UCSD-AML1 (cell line): ENCODE data around the gene TMEM269.
A peak's percentile ranks its signal among the peaks of the same experiment; 100 is the strongest.
"Not testable (repeated sequence)": the region's sequence is repeated elsewhere in the genome, so short reads cannot be mapped to it uniquely, and the experiment has no call there.

Experiments used
- DNase-seq: peaks from one replicate; lab custom pipeline; 2025; ENCODE audit not compliant: unreplicated experiment; lab: John Stamatoyannopoulos, UW

Gene TMEM269

DNA sequence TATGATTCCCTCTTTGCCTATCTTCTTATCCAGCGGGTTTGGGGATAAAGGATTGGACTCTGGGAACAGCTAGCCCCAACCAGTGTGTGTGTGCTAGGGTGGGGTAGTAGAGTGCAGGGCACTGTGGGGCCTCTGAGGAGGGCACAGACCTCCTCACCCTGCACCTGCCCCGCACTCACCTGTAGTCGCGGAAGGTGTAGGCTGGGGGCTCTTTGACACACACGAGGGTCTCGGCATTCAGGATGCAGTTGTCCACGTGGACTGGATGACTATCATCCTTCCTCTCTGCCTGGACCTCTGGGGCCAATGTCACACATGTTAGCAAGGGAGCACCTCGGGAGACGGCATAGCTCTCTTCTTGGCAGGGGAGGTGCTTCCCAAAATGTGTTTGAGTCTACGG lies 36.8 kb upstream of the TMEM269 start:
- DNase-seq = no peak

DNA sequence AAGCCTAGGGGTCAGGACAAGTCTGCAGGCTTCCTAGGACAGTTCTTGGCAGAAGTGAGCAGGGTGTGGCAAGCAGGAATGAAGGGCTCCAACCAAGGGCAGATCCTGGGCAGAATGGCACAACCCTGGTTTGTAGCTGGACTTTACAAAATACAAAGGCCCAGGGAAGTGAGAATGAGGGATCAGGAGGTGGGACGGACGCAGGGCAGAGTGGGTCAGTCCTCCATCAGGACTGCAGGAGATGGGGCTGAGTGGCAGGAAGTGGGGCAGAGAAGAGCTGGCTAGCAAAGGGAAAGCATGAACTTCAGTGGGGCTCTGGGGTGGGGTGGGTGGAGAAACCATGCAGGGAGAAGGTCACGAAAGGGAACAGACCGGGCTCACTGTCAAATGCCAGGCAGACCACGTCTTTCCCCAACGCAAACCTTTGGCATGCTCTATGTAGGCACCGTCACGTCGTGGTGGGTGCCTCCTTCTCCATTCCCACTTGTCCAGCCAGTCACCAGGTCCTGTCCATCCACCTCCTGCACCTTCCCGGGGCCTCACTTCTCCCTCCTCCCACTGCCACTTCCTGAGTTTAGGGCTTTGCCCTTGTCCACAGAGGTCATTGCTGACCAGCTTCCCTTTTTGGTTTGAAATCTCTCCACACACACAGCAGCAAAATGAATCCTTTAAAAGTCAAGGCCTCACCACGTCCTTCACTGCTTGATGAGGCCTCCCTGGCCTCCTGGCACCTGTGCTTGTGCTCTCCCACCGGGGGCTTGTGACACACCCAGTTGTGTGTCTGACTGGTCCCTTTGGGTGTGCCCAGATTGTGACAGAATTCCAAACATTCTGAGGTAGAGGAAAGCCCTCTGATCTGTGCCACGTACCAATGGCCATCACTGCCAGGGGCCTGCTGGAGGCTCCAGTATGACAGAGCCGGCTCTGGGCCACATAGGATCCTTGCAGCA lies 36.1 kb upstream of the TMEM269 start:
- DNase-seq = no peak

DNA sequence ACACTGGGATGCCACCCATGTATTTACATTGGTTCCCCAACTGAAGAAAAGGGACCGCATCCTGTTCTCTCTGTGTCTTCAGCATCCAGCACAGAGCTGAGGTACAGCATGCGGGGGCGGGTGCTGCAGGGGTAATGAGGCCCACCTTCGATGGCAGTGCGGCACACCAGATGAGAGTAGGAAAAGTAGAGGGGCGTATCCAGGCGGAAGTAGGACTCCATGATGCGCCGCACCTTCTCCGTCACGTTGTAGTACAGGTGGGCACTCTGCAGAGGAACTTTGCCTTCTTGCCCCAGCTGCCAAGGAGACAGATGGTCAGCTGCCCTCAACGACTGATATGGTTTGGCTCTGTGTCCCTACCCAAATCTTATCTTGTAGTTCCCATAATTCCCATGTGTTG lies 34.8 kb upstream of the TMEM269 start:
- DNase-seq = no peak

DNA sequence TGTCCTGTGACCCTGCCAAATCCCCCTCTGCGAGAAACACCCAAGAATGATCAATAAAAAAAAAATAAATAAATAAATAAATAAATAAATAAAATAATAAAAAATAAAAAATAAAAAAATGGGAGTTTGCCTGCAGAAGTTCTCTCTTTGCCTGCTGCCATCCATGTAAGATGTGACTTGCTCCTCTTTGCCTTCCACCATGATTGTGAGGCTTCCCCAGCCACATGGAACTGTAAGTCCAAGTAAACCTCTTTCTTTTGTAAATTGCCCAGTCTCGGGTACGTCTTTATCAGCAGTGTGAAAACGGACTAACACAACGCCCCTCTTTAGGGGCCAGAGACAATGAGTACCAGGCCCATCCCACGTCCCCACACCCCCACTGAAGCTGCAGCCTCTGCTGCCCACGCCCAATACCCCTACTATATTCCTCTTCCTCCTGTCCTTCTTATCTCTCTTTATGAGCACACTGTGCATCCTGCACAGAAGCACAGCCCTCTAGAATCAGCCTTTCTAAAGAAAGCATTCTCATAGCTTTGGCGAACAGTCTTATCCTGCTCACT lies 33.2 kb upstream of the TMEM269 start:
- not testable (repeated sequence) for DNase-seq

DNA sequence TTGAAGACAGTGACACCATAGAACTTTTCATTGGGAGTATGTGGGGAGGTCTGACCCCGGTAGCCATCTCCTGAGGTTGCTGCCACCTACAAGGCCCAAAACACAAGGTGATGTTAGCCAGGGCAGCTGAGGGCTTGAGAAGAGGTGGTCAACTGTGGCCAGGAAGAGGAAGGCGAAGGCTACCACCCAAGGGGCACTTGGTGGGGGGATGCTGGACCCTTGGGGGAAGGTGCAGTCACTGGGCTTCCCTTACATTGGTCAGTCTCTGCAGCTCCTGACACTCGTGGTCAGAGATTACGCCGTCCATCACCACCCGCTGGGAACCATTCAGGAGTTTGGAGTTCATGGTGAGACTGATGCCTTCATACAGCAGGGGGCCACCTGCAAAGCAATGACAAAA lies 32.5 kb upstream of the TMEM269 start:
- DNase-seq = no peak

DNA sequence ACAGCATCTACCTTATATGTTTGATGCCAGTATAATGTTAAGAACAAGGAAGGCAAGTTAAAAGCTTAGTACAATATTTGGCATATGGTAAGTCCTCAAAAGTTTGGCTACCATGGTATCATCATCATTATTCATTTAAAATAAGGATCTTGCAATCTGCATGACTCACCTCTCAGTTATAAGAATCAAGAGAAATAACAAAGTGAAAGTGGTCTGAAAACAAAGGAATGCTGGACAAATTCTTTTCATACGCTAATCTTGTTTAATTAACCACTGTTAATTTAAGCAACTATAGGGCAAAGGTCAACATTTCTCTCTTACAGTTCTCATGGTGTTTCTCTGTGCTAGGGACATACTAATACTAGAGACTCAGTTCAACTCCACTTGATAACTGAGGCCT lies 31.7 kb upstream of the TMEM269 start:
- no peak for DNase-seq

DNA sequence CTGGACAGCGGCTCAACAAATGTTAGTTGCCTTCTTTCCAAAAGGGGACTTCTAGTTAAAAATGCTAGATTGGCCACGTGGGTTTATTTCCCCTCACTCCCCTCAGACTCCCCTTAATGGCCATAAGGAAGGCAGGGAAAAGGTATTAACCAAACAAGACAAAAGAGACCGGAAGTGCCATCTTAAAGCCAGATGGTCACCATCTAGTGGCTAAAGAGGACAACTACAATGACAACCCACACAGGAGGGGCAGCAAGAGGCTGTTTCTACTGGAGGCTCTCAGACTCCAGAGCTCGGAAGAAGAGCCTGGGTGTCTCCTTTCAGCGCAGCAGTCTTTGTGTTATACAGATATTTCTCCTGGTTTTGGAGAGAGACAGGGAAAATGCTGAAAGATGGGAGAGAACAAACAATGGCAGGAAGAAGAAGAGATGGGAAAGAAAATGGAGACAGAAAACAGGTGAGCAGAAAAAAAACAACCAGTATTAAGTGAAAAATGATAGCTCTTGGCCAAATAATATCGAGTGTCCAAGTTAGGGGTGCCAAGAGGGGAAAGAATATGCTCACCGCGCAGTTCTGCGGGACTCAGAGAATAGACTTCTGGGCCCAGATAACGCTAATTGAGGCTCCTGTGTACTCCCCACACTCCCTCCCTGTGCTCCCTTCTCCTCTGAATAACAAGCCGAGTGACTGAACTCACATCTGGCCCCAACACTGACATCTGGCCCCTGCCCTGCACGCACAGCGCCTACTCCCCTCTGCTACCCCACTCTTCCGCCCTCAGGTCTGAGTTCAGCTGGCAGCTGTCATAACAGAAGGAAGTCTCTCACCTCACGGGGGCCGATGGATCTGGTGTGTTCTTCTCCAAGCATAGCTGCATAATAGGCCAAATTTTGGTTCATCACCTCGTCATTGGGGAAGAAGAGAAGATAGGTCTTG lies 27.6 kb upstream of the TMEM269 start:
- DNase-seq = no peak

DNA sequence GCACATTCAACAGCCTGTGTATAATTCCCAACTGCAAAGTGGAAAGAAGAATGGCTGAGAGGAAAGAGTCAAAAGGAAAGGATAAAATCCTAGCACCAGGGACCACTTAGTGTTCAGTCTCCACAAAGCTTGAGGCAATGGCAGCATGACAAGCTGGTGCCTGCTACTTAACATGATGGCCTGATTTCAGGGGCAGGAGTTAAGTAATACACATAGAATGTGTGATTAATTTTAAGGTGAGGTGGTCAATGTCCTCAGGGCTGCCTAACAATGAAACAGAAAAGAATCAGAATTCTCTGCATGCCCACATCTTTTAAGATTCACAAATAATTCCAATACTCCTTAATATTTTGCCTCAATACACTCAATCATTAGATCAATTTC lies 26.9 kb upstream of the TMEM269 start:
- DNase-seq = no peak

DNA sequence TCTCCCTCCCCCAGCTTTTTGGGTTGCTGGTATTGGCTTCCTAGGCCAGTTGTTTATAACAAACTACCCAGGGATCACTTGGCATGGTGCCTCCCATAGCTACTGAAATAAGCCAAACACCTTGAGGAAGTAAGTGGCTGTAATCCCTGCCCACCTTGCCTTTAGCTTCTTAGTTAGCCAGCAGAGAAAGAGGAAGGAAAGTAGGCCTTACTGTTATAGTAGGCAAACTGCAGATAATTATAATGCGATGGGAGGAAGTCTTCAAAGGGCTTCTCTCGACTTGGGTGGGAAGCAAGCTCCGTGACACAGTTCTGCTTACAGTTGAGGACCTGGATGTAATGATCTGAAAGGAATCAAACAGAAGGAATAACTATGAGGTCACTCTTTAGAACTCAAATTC lies 26.1 kb upstream of the TMEM269 start:
- no peak for DNase-seq

DNA sequence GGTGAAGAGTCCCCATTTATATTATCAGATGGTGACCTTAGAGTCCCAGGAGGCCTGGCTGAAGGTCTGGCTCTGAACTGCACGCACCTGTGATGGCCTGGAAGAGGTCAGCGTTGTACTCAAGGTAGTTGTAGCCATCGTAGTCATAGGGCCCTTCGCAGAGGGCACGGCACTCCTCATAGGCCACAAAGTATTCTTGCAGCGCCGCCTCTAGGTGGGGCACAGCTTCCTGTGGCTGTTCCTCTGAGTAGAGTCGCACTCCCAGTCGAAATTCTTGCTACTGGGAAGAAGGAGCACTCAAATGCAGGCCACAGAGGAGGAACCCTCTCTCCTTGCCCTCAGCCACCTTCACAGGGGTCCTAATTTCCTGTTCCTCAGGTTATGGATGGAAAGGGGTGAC lies 25.7 kb upstream of the TMEM269 start:
- DNase-seq = peak; percentile 29

DNA sequence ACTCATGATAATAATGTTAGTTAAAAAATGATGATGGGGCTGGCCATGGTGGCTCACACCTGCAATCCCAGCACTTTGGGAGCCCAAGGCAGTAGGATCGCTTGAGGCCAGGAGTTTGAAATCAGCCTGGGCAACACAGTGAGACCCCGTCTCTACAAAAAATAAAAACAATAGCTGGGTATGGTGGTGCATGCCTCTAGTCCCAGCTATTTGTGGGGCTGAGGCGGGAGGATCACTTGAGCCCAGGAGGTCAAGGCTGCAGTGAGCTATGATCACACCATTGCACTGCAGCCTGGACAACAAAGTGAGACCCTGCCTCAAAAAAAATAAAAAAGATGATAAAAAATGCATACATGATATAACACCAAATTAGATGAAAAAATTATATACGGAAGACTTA lies 23.2 kb upstream of the TMEM269 start:
- DNase-seq = no peak

DNA sequence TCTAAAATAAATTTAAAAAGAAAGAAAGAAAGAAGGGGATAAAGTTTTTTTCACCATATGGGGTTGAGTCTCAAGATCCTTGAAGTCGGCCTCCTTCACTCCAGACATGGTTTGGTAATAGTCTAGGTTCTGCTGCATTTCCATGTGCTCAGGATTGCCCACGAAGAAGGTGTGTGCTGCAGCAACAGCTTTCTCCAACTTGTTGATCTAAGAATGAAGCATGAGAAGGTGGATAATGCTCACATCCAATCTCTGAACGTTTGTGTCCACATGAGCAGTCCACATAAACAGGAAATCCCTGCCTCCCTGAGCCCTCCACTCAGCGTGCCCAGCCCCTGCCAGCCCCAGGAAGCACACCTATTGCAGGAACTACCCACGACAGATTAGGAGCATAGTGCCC lies 22.5 kb upstream of the TMEM269 start:
- DNase-seq = no peak

DNA sequence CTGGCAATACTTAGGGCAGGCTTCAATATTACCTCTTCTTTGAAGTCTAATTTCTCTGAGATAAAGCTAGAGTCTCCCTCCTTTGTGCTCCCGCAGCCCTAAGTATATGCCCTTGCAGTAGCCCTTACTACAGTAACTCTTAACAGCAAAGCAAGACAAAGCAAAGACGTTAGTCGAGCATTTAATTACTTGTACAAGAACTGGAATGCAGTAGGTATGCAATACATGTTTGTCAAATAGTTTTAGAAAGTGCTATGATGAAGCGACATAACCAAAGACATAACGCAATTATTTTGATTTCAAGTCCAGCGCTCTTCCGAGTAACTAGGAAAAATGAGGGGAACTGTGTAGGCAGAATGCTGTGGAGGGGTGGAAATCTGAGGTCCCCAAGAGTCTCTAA lies 19.5 kb upstream of the TMEM269 start:
- DNase-seq = no peak

DNA sequence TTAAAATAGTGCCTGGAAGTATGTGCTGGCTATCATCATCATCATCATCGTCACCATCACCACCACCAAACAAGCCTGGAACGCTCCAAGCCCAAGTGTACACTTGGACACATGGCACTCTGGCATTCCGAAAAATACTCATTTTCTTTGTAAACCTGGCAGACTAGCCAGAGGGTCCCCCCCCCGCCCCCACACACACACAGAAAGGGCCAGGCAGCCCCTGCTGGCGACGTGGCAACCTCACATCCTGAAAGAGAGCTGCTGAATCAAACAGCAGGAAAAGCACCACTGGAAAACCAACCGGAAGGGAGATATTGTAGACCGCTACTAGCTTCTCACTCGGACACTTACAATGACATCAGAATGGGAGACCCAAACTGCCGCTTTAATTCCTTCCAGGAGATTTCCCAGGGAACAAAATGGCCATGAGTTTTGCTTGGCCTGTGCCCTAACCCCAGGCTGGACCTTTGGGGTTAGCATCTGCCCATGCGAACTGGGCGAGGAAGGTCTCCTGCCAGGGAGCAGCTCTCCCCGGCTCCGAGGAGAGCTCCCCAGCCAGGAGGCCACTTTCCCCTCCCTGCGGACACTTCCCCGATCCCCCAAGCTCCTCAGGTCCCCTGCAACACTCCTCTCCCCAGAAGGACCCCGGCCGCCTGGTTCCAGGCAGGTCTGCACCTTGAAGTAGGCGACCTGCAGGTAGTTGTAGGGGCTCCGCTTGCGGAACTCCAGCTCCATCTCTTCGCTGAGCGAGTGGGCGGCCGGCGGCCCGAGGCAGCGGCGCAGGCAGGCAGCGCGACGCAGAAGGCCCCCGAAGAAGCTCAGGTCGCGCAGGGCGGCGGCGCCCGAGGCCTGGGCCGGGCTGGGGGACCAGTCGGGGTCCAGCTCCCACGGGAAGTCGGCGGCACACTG lies 18.7 kb upstream of the TMEM269 start:
- peak; percentile 63 for DNase-seq

DNA sequence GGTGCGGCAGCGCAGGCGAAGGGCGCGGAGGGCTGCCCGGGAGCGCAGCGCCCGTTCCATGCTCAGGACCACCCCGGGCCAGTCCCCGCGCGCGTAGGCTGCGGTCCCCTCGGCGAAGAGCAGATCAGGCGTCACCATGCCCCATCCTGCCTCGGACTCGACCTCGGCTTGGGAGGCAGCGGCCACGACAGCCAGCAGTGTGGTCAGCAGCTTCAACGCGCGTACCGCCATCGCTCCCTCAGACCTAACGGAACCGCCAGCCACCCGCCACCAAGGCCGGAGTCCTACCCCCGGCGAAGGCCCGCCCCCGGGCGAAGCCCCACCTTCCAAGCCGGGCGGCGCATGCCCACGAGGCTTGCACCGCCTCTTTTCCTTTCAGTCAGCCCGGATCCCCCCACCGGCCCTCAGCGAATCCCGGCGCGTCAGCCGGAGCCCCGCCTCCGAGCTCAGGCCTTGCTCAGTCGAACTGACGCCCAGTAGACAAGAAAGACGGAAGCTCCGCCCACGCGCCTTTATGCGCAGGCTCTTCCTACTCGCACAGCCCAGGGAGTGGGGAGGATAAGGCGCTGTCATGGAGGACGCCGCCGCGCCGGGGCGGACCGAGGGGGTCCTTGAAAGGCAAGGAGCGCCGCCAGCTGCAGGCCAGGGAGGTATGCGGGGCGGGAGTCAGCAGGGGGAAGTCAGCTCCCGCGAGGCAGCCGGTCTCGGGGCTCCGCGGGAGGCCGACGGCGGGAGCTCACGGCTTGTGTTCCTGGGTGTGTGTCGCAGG lies 17.9 kb upstream of the TMEM269 start, which contains the start of the genes C1orf50 and P3H1:
C1orf50 (plus strand) TSS at position 509 of the 769 bp plus-strand sequence; CDS start at position 572, 63 bp downstream.
P3H1 (minus strand) TSS at position 288 of the 769 bp plus-strand sequence; CDS start at position 231, 57 bp downstream.
- peak; percentile 100 for DNase-seq

DNA sequence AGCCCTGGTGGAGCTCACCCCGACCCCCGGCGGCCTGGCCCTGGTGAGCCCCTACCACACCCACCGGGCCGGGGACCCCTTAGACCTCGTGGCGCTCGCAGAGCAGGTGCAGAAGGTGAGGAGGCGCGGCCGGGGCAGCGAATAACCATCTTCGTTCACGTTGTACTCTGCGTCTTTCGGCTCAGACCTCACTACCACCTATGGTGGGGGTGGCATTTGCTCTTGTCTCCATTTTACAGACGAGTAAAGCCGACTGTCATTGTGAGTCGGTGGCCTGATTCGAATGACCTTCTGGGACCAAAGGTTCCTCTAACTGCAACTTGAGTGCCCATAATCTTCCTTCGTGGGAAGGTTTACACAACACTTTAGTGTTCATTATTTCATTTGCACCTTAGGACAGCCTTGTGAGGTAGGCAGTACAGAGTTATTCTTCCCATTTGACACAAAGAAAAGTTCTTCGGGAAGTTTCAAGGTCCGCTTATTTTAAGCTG lies 17.2 kb upstream of the TMEM269 start:
- DNase-seq = no peak

DNA sequence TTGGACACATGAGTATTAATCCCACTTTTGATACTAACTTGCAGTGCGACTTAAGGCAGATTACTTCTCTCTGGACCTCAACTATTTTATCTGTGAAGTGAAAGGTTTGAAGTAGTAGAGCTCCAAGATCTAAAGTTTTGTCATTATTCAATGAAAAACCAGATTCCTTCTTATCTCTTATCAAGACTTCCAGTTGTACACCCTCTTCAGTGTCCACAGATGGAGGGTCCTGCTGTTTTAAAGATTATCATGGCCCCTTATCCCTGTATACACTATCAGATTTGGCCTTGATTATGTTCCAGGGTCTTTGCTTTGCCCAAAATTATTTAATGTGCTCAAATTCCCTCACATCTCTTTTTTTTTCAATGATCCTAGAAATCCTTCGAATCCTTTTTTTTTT lies 16.6 kb upstream of the TMEM269 start:
- no peak for DNase-seq

DNA sequence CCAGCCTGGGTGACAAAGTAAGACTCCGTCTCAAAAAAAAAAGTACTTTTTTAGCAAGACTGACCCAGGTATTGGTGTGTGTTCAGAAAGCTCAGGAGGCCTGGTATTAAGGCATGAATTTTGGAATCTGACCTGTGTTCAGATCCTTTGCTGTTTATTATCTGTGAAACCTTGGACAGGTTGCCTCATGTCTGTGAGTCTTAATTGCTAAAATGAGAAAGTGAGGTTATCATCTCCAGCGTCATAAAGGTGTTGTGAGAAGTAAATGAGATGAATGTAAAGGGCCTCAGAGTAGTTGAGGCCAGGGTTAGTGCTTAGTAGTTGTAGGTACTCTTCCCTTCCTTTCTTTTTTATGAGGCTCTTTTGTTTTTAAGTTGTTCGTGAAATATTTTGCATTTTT lies 15.0 kb upstream of the TMEM269 start:
- no peak for DNase-seq

DNA sequence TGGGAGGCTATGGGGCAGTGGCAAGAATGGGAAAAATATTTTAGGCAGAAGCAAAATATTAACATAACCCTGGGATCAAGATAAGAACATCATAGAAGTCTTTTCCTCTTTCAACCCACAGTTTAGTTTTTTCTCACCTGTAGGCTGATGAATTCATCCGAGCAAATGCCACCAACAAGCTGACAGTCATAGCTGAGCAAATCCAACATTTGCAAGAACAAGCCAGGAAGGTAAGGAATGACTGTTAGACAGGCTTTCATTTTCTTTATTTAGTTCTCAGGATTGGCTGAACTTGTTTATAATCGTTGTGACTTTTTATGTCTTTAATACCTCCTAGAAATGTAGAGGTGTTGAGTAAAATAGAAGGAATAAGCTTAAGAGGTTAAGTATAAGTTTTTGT lies 11.4 kb upstream of the TMEM269 start:
- no peak for DNase-seq
